ENCODE results near the gene LYPD3. TPM values are rescaled to one million over a fixed set of nuclear protein-coding genes. Genes with fewer than 3 reads are reported as not detected.

LYPD3 gene
- total RNA-seq, 2 donors from 2014 or later, result 9.8 to 27.6 TPM

GRCh38 chr19:43423779-43424178 lies 41.6 kb downstream of the LYPD3 start:
- intact Hi-C loops (cut with DNase I), result no loop called here
- no peak for DNase-seq (ENCODE audit: low spot score)
- H3K4me1 ChIP-seq (replicated peaks), result no peaks in the 10 kb centered on the region
- no peak overlapping the region for H3K27ac ChIP-seq
- TF ChIP-seq POLR2AphosphoS5 (IDR thresholded peaks at IDR 0.05), result no peak
- no peak for TF ChIP-seq POLR2A (IDR thresholded peaks at IDR 0.05)
- TF ChIP-seq CTCF (IDR thresholded peaks at IDR 0.05), result no peak
- H3K27me3 ChIP-seq (replicated peaks; ENCODE audit: insufficient read depth), result no peaks in the 10 kb centered on the region
- no peak overlapping the region for H3K4me3 ChIP-seq
- H3K9me3 ChIP-seq, result no peaks in the 10 kb centered on the region
- WGBS, result 87% methylated on average over 5 of the region's 5 CpGs
- no peaks in the 10 kb centered on the region for H3K36me3 ChIP-seq

GRCh38 chr19:43422689-43423066 lies 42.7 kb downstream of the LYPD3 start:
- no peaks in the 10 kb centered on the region for H3K36me3 ChIP-seq
- 90% methylated on average over 1 of the region's 1 CpG for WGBS
- no peak overlapping the region for H3K27ac ChIP-seq
- TF ChIP-seq CTCF (IDR thresholded peaks at IDR 0.05) (no peak), POLR2A (IDR thresholded peaks at IDR 0.05) (no peak), POLR2AphosphoS5 (IDR thresholded peaks at IDR 0.05) (no peak)
- intact Hi-C loops (cut with DNase I), result no loop called here
- H3K4me1 ChIP-seq (replicated peaks), result no peaks in the 10 kb centered on the region
- no peak for DNase-seq (ENCODE audit: low spot score)
- H3K27me3 ChIP-seq (replicated peaks; ENCODE audit: insufficient read depth), result no peaks in the 10 kb centered on the region
- H3K4me3 ChIP-seq, result no peak overlapping the region
- H3K9me3 ChIP-seq, result no peaks in the 10 kb centered on the region

- WGBS, result 64% methylated on average over 2 of the region's 2 CpGs
Observed at GRCh38 chr19:43422000-43422688, 43.3 kb downstream of the LYPD3 start.

GRCh38 chr19:43420954-43421353 lies 44.5 kb downstream of the LYPD3 start:
- H3K4me1 ChIP-seq (replicated peaks), result no peaks in the 10 kb centered on the region
- DNase-seq (ENCODE audit: low spot score), result no peak
- H3K9me3 ChIP-seq, result no peaks in the 10 kb centered on the region
- H3K4me3 ChIP-seq, result no peak overlapping the region
- no peaks in the 10 kb centered on the region for H3K36me3 ChIP-seq
- H3K27me3 ChIP-seq (replicated peaks; ENCODE audit: insufficient read depth), result no peaks in the 10 kb centered on the region
- H3K27ac ChIP-seq, result no peak overlapping the region
- TF ChIP-seq POLR2A (IDR thresholded peaks at IDR 0.05), result no peak
- no peak for TF ChIP-seq CTCF (IDR thresholded peaks at IDR 0.05)
- TF ChIP-seq POLR2AphosphoS5 (IDR thresholded peaks at IDR 0.05), result no peak
- WGBS, result 77% methylated on average over 6 of the region's 6 CpGs
- intact Hi-C loops (cut with DNase I), result no loop called here

More at GRCh38 chr19:43422000-43422688, 43.3 kb downstream of the LYPD3 start:
- Histone ChIP-seq H3K4me1 (replicated peaks) (no peaks in the 10 kb centered on the region), H3K4me3 (no peak overlapping the region), H3K9me3 (no peaks in the 10 kb centered on the region), H3K36me3 (no peaks in the 10 kb centered on the region), H3K27ac (no peak overlapping the region), H3K27me3 (replicated peaks; ENCODE audit: insufficient read depth) (no peaks in the 10 kb centered on the region)
- intact Hi-C loops (cut with DNase I), result no loop called here
- no peak for TF ChIP-seq POLR2A (IDR thresholded peaks at IDR 0.05)
- DNase-seq (ENCODE audit: low spot score), result no peak

GRCh38 chr19:43416951-43417623 lies 48.3 kb downstream of the LYPD3 start:
- no peaks in the 10 kb centered on the region for H3K36me3 ChIP-seq
- no peaks in the 10 kb centered on the region for H3K4me1 ChIP-seq (replicated peaks)
- no peak overlapping the region for H3K27ac ChIP-seq
- 52% methylated on average over 4 of the region's 4 CpGs for WGBS
- H3K9me3 ChIP-seq, result no peaks in the 10 kb centered on the region
- TF ChIP-seq POLR2AphosphoS5 (IDR thresholded peaks at IDR 0.05), result no peak
- TF ChIP-seq CTCF (IDR thresholded peaks at IDR 0.05), result no peak
- TF ChIP-seq POLR2A (IDR thresholded peaks at IDR 0.05), result no peak
- DNase-seq (ENCODE audit: low spot score), result no peak
- intact Hi-C loops (cut with DNase I), result no loop called here
- no peak overlapping the region for H3K4me3 ChIP-seq
- H3K27me3 ChIP-seq (replicated peaks; ENCODE audit: insufficient read depth), result no peaks in the 10 kb centered on the region

All from prostate gland (tissue), 2 donors.